Measurements from ENCODE around the gene CHD2. TPM values are rescaled to one million over a fixed set of nuclear protein-coding genes. Genes with fewer than 3 reads are reported as not detected.

CHD2 gene
- total RNA-seq, 1 donor from 2014 or later: 100 TPM

DNA sequence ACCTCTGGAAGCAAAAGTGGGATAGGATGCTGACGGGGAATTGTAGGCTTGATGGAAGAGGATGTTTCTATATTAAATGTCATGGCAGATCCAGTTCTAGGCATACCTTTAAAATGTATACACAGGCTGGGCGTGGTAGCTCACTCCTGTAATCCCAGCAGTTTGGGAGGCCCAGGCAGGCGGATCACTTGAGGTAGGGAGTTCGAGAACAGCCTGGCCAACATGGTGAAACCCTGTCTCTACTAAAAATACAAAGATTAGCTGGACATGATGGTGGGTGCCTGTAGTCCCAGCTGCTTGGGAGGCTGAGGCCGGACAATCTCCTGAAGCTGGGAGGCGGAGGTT, 8.6 kb downstream of the CHD2 start:
- TF ChIP-seq, protein P1, sequence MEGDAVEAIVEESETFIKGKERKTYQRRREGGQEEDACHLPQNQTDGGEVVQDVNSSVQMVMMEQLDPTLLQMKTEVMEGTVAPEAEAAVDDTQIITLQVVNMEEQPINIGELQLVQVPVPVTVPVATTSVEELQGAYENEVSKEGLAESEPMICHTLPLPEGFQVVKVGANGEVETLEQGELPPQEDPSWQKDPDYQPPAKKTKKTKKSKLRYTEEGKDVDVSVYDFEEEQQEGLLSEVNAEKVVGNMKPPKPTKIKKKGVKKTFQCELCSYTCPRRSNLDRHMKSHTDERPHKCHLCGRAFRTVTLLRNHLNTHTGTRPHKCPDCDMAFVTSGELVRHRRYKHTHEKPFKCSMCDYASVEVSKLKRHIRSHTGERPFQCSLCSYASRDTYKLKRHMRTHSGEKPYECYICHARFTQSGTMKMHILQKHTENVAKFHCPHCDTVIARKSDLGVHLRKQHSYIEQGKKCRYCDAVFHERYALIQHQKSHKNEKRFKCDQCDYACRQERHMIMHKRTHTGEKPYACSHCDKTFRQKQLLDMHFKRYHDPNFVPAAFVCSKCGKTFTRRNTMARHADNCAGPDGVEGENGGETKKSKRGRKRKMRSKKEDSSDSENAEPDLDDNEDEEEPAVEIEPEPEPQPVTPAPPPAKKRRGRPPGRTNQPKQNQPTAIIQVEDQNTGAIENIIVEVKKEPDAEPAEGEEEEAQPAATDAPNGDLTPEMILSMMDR (IDR thresholded peaks at IDR 0.05): no peak
- TF ChIP-seq POLR2A (IDR thresholded peaks at IDR 0.05) (no peak), POLR2AphosphoS5 (IDR thresholded peaks at IDR 0.05; ENCODE audit: insufficient read depth in 1 of 2, low read depth in 1 of 2) (no peak)
- Histone ChIP-seq H3K27ac (peak overlapping the region; percentile 97), H3K36me3 (no peaks in the 10 kb centered on the region), H3K9me3 (no peaks in the 10 kb centered on the region), H3K4me3 (peak overlapping the region in 1 of 2 donors; percentile 5), H3K27me3 (no peaks in the 10 kb centered on the region), H3K4me1 (peaks cover 88% of the 10 kb centered on the region)
- intact Hi-C loops (cut with DNase I): no loop called here
- DNase-seq (ENCODE audit: extremely low spot score in 2 of 2): peak in 1 of 2 donors; percentile 79

- peak overlapping the region; percentile 97 for H3K27ac ChIP-seq
- DNase-seq (ENCODE audit: extremely low spot score in 2 of 2): no peak
- H3K4me3 ChIP-seq: no peak overlapping the region
- no peaks in the 10 kb centered on the region for H3K9me3 ChIP-seq
- H3K36me3 ChIP-seq: no peaks in the 10 kb centered on the region
- no peaks in the 10 kb centered on the region for H3K27me3 ChIP-seq
- TF ChIP-seq POLR2AphosphoS5 (IDR thresholded peaks at IDR 0.05; ENCODE audit: insufficient read depth in 1 of 2, low read depth in 1 of 2) (no peak), POLR2A (IDR thresholded peaks at IDR 0.05) (no peak)
- TF ChIP-seq, protein P1 (IDR thresholded peaks at IDR 0.05): no peak
- H3K4me1 ChIP-seq: peaks cover 93% of the 10 kb centered on the region
- intact Hi-C loops (cut with DNase I): no loop called here
Measured at GRCh38 chr15:92909136-92909781, 9.1 kb downstream of the CHD2 start.

DNA sequence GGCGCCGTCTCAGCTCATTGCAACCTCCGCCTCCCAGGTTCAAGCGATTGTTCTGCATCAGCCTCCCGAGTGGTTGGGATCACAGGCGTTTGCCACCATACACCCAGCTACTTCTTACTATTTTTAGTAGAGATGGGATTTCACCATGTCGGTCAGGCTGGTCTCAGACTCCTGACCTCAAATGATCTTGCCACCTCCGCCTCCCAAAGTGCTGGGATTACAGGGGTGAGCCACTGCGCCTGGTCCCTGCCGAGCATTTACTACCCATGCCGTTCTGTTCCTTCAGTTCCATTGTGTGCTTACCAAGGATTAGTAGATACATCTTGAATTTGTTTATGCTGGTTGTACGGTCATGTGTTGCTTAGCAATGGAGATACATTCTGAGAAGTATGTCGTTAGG, 10.3 kb downstream of the CHD2 start:
- H3K9me3 ChIP-seq: no peaks in the 10 kb centered on the region
- peak overlapping the region; percentile 97 for H3K27ac ChIP-seq
- TF ChIP-seq POLR2AphosphoS5 (IDR thresholded peaks at IDR 0.05; ENCODE audit: insufficient read depth in 1 of 2, low read depth in 1 of 2) (no peak), POLR2A (IDR thresholded peaks at IDR 0.05) (no peak)
- TF ChIP-seq, protein P1 (IDR thresholded peaks at IDR 0.05): no peak
- no peaks in the 10 kb centered on the region for H3K27me3 ChIP-seq
- DNase-seq (ENCODE audit: extremely low spot score in 2 of 2): no peak
- H3K4me3 ChIP-seq: no peak overlapping the region
- no peaks in the 10 kb centered on the region for H3K36me3 ChIP-seq
- peaks cover 98% of the 10 kb centered on the region for H3K4me1 ChIP-seq
- intact Hi-C loops (cut with DNase I): no loop called here

DNA sequence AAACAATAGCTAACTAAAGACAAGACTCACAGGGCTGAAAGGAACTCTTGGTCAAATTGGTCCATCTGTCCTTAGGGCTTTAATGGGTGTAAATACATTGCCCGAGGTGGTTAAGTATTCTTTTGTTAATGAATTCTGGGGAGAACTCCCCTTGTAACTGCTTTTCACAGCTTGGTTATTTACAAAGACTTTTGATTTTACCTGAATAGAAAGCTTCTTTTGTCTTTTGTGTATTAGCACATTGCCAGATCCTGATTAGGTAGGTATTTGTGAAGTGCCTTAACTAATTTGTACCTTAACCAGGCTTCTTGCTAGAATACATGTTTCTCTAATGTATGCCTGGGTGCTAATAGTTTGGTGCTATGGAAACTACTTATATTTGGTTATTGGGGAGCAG, 14.0 kb downstream of the CHD2 start:
- H3K27me3 ChIP-seq: no peaks in the 10 kb centered on the region
- intact Hi-C loops (cut with DNase I): no loop called here
- peak overlapping the region; percentile 82 for H3K27ac ChIP-seq
- H3K4me1 ChIP-seq: peaks cover 98% of the 10 kb centered on the region
- DNase-seq (ENCODE audit: extremely low spot score in 2 of 2): no peak
- H3K4me3 ChIP-seq: no peak overlapping the region
- TF ChIP-seq POLR2AphosphoS5 (IDR thresholded peaks at IDR 0.05; ENCODE audit: insufficient read depth in 1 of 2, low read depth in 1 of 2): no peak
- TF ChIP-seq POLR2A (IDR thresholded peaks at IDR 0.05): no peak
- TF ChIP-seq, protein P1 (IDR thresholded peaks at IDR 0.05): no peak
- no peaks in the 10 kb centered on the region for H3K36me3 ChIP-seq
- H3K9me3 ChIP-seq: no peaks in the 10 kb centered on the region

DNA sequence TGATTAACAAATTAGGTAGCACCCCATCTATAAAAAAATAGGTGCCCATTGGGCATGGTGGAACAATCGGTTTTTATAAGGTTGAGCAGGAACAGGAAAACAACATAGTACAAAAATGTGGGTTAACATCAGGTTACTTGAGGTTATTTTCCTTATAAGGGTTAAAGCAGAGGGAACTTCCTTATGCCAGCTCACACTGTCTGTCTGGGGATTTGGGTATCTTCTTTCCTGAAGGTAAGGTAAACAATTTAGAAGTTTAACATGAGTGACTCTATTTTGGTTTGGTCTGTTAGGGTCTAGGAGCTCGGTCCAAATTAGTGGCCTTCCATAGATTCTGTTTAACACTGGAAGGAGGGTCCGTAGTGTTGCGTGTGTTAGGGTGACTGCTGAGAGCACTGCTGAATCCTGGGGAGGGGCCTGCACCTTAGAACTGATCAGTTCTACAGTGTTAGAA, 14.7 kb downstream of the CHD2 start:
- intact Hi-C loops (cut with DNase I): loop anchor here (5.0 kb wide), 1 partner anchor 107 kb away; no protein-coding TSS in a partner anchor
- Histone ChIP-seq H3K4me1 (peaks cover 98% of the 10 kb centered on the region), H3K27me3 (no peaks in the 10 kb centered on the region), H3K9me3 (no peaks in the 10 kb centered on the region), H3K4me3 (no peak overlapping the region), H3K27ac (peak overlapping the region; percentile 82), H3K36me3 (no peaks in the 10 kb centered on the region)
- DNase-seq (ENCODE audit: extremely low spot score in 2 of 2): no peak
- TF ChIP-seq, protein P1 (IDR thresholded peaks at IDR 0.05): no peak
- peak in 1 of 2 donors; percentile 26 for TF ChIP-seq POLR2AphosphoS5 (IDR thresholded peaks at IDR 0.05; ENCODE audit: insufficient read depth in 1 of 2, low read depth in 1 of 2)
- TF ChIP-seq POLR2A (IDR thresholded peaks at IDR 0.05): no peak
